ENCODE results near the gene DGUOK. TPM values are rescaled to one million over a fixed set of nuclear protein-coding genes. Genes with fewer than 3 reads are reported as not detected.
A peak's percentile ranks its signal among the peaks of the same experiment; 100 is the strongest.

The DGUOK gene
- total RNA-seq, 3 donors from 2014 or later = 69.5 to 76.0 (median 74.2) TPM

- Mint-ChIP-seq H3K4me1 (ENCODE audit: low read depth) (peaks cover 6% of the 10 kb centered on the region), H3K27me3 (ENCODE audit: low read depth) (peaks cover 2% of the 10 kb centered on the region), H3K36me3 (ENCODE audit: insufficient read depth) (no peaks in the 10 kb centered on the region), H3K9me3 (no peaks in the 10 kb centered on the region), H3K4me3 (no peak overlapping the region)
- no peak for ATAC-seq
- DNase-seq = no peak
These were observed 5.1 kb upstream of the DGUOK start for GRCh38 chr2:73921581-73921980.

- H3K27me3 Mint-ChIP-seq (ENCODE audit: low read depth) = peaks cover 2% of the 10 kb centered on the region
- ATAC-seq = no peak
- no peaks in the 10 kb centered on the region for H3K9me3 Mint-ChIP-seq
- no peak overlapping the region for H3K4me3 Mint-ChIP-seq
- peaks cover under 1% of the 10 kb centered on the region for H3K36me3 Mint-ChIP-seq (ENCODE audit: insufficient read depth)
- no peak for DNase-seq
- peaks cover 11% of the 10 kb centered on the region for H3K4me1 Mint-ChIP-seq (ENCODE audit: low read depth)
These were observed 4.0 kb upstream of the DGUOK start for GRCh38 chr2:73922681-73923080.

- peaks cover 18% of the 10 kb centered on the region for H3K36me3 Mint-ChIP-seq (ENCODE audit: insufficient read depth)
- ATAC-seq (no peak), DNase-seq (no peak)
- H3K9me3 Mint-ChIP-seq = no peaks in the 10 kb centered on the region
- H3K27me3 Mint-ChIP-seq (ENCODE audit: low read depth) = peaks cover 2% of the 10 kb centered on the region
- peaks cover 36% of the 10 kb centered on the region for H3K4me1 Mint-ChIP-seq (ENCODE audit: low read depth)
- H3K4me3 Mint-ChIP-seq = no peak overlapping the region
These were observed 1.5 kb upstream of the DGUOK start for GRCh38 chr2:73925033-73925704.

GRCh38 chr2:73925853-73926492, 707 bp upstream of the DGUOK start:
- ATAC-seq (no peak), DNase-seq (no peak)
- Mint-ChIP-seq H3K4me3 (peak overlapping the region; percentile 96), H3K4me1 (ENCODE audit: low read depth) (peaks cover 40% of the 10 kb centered on the region), H3K36me3 (ENCODE audit: insufficient read depth) (peaks cover 20% of the 10 kb centered on the region), H3K27me3 (ENCODE audit: low read depth) (no peaks in the 10 kb centered on the region), H3K9me3 (no peaks in the 10 kb centered on the region)

GRCh38 chr2:73927344-73927743, 664 bp downstream of the DGUOK start:
- DNase-seq = no peak
- Mint-ChIP-seq H3K36me3 (ENCODE audit: insufficient read depth) (peaks cover 29% of the 10 kb centered on the region), H3K4me3 (peak overlapping the region; percentile 96), H3K4me1 (ENCODE audit: low read depth) (peaks cover 54% of the 10 kb centered on the region), H3K27me3 (ENCODE audit: low read depth) (no peaks in the 10 kb centered on the region), H3K9me3 (no peaks in the 10 kb centered on the region)
- no peak for ATAC-seq

GRCh38 chr2:73928963-73929347, 2.3 kb downstream of the DGUOK start:
- H3K27me3 Mint-ChIP-seq (ENCODE audit: low read depth) = no peaks in the 10 kb centered on the region
- ATAC-seq (no peak), DNase-seq (no peak)
- H3K36me3 Mint-ChIP-seq (ENCODE audit: insufficient read depth) = peaks cover 37% of the 10 kb centered on the region
- H3K9me3 Mint-ChIP-seq = no peaks in the 10 kb centered on the region
- peaks cover 70% of the 10 kb centered on the region for H3K4me1 Mint-ChIP-seq (ENCODE audit: low read depth)
- peak overlapping the region; percentile 96 for H3K4me3 Mint-ChIP-seq

- H3K4me1 Mint-ChIP-seq (ENCODE audit: low read depth) = peaks cover 77% of the 10 kb centered on the region
- peaks cover 42% of the 10 kb centered on the region for H3K36me3 Mint-ChIP-seq (ENCODE audit: insufficient read depth)
- no peaks in the 10 kb centered on the region for H3K9me3 Mint-ChIP-seq
- DNase-seq = no peak
- no peaks in the 10 kb centered on the region for H3K27me3 Mint-ChIP-seq (ENCODE audit: low read depth)
- ATAC-seq = no peak
- no peak overlapping the region for H3K4me3 Mint-ChIP-seq
These were observed 3.7 kb downstream of the DGUOK start for GRCh38 chr2:73930386-73930785.

- H3K36me3 Mint-ChIP-seq (ENCODE audit: insufficient read depth) = peaks cover 50% of the 10 kb centered on the region
- no peaks in the 10 kb centered on the region for H3K27me3 Mint-ChIP-seq (ENCODE audit: low read depth)
- peak overlapping the region; percentile 15 for H3K4me3 Mint-ChIP-seq
- peak; percentile 97 to 98 for ATAC-seq
- H3K4me1 Mint-ChIP-seq (ENCODE audit: low read depth) = peaks cover 80% of the 10 kb centered on the region
- no peaks in the 10 kb centered on the region for H3K9me3 Mint-ChIP-seq
- peak; percentile 43 for DNase-seq
These were observed 5.1 kb downstream of the DGUOK start for GRCh38 chr2:73931531-73932500.

- H3K4me3 Mint-ChIP-seq = peak overlapping the region; percentile 47
- ATAC-seq (no peak), DNase-seq (no peak)
- H3K4me1 Mint-ChIP-seq (ENCODE audit: low read depth) = peaks cover 86% of the 10 kb centered on the region
- H3K36me3 Mint-ChIP-seq (ENCODE audit: insufficient read depth) = peaks cover 58% of the 10 kb centered on the region
- no peaks in the 10 kb centered on the region for H3K9me3 Mint-ChIP-seq
- no peaks in the 10 kb centered on the region for H3K27me3 Mint-ChIP-seq (ENCODE audit: low read depth)
These were observed 6.5 kb downstream of the DGUOK start for GRCh38 chr2:73933194-73933593.

GRCh38 chr2:73935641-73936040, 9.0 kb downstream of the DGUOK start:
- Mint-ChIP-seq H3K4me3 (no peak overlapping the region), H3K27me3 (ENCODE audit: low read depth) (no peaks in the 10 kb centered on the region), H3K9me3 (no peaks in the 10 kb centered on the region), H3K36me3 (ENCODE audit: insufficient read depth) (peaks cover 49% of the 10 kb centered on the region), H3K4me1 (ENCODE audit: low read depth) (peaks cover 89% of the 10 kb centered on the region)
- ATAC-seq (no peak), DNase-seq (no peak)

- H3K4me3 Mint-ChIP-seq = no peak overlapping the region
- peaks cover 48% of the 10 kb centered on the region for H3K36me3 Mint-ChIP-seq (ENCODE audit: insufficient read depth)
- peaks cover 87% of the 10 kb centered on the region for H3K4me1 Mint-ChIP-seq (ENCODE audit: low read depth)
These were observed 10.6 kb downstream of the DGUOK start for GRCh38 chr2:73937103-73937885.

GRCh38 chr2:73937899-73938298, 11.2 kb downstream of the DGUOK start:
- no peak overlapping the region for H3K4me3 Mint-ChIP-seq
- no peaks in the 10 kb centered on the region for H3K27me3 Mint-ChIP-seq (ENCODE audit: low read depth)
- H3K4me1 Mint-ChIP-seq (ENCODE audit: low read depth) = peaks cover 87% of the 10 kb centered on the region
- peaks cover 50% of the 10 kb centered on the region for H3K36me3 Mint-ChIP-seq (ENCODE audit: insufficient read depth)
- ATAC-seq (no peak), DNase-seq (no peak)
- no peaks in the 10 kb centered on the region for H3K9me3 Mint-ChIP-seq

More at GRCh38 chr2:73937103-73937885, 10.6 kb downstream of the DGUOK start:
- Mint-ChIP-seq H3K9me3 (no peaks in the 10 kb centered on the region), H3K27me3 (ENCODE audit: low read depth) (no peaks in the 10 kb centered on the region)
- ATAC-seq (no peak), DNase-seq (no peak)

- peaks cover 43% of the 10 kb centered on the region for H3K36me3 Mint-ChIP-seq (ENCODE audit: insufficient read depth)
- no peaks in the 10 kb centered on the region for H3K27me3 Mint-ChIP-seq (ENCODE audit: low read depth)
These were observed 12.2 kb downstream of the DGUOK start for GRCh38 chr2:73938718-73939352.

More at GRCh38 chr2:73938718-73939352, 12.2 kb downstream of the DGUOK start:
- no peaks in the 10 kb centered on the region for H3K9me3 Mint-ChIP-seq
- H3K4me3 Mint-ChIP-seq = no peak overlapping the region
- ATAC-seq = peak; percentile 90 to 93
- H3K4me1 Mint-ChIP-seq (ENCODE audit: low read depth) = peaks cover 83% of the 10 kb centered on the region
- no peak for DNase-seq
